Muscle layer of colon (tissue), 2 donors: ENCODE results near the gene SIRT7.

Experiments used
- H3K27ac ChIP-seq: one replicate; pipeline ENCODE4 v1.7.0; 2013; ENCODE audit warnings: low read depth, mild to moderate bottlenecking, low read length, moderate library complexity
- H3K27me3 ChIP-seq, 2 donors: one replicate each; pipeline ENCODE4 v1.7.0; 2013; ENCODE audit warnings: low read length in 2 of 2, mild to moderate bottlenecking in 2 of 2; ENCODE audit not compliant: insufficient read depth in 2 of 2, control insufficient read depth in 1 of 2
- H3K36me3 ChIP-seq: one replicate; pipeline ENCODE4 v1.7.0; 2013; ENCODE audit warnings: mild to moderate bottlenecking, low read length; ENCODE audit not compliant: insufficient read depth
- H3K4me1 ChIP-seq: one replicate; pipeline ENCODE4 v1.7.0; 2013; ENCODE audit warnings: mild to moderate bottlenecking, low read length; ENCODE audit not compliant: insufficient read depth
- H3K4me3 ChIP-seq, 2 donors: one replicate each; pipeline ENCODE4 v1.7.0; 2013; ENCODE audit warnings: low read length in 2 of 2, low read depth in 1 of 2, mild to moderate bottlenecking in 1 of 2, moderate library complexity in 1 of 2
- H3K9ac ChIP-seq: one replicate; pipeline ENCODE4 v1.7.0; 2013; ENCODE audit warnings: low read length
- H3K9me3 ChIP-seq: one replicate; pipeline ENCODE4 v1.7.0; 2013; ENCODE audit warnings: mild to moderate bottlenecking, low read length
- donor health status: abdominal sarcoma.
- donor health status: Adenocarcinoma of cecum.

Gene SIRT7

DNA sequence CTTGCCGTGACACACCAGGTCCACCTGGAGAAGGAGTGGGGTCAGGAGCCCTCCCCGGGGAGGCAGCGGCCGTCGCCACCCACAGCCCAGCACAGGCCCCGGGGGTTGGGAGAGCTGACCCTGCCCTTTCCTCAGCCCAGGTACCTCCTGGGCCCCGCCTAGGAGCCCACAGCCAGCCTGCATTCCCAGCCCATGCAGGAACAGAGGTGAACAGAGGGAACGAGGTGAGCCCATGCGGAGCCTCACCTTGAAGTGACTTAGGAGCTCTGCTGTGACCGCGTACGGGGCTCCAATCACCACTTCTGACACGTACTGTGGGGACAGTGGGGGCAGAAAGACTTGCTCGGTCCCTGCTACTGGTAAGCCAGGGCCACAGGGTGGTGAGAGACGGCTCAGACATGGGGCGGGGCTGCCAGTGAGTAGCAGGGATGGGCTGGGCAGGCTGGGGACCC is 12.5 kb downstream of the SIRT7 start:
- H3K4me1 ChIP-seq = peaks cover 6% of the 10 kb centered on the region
- H3K27me3 ChIP-seq = peaks cover 0 to 24% of the 10 kb centered on the region in 2 donors
- no peak overlapping the region for H3K27ac ChIP-seq
- H3K9ac ChIP-seq = no peak overlapping the region
- no peaks in the 10 kb centered on the region for H3K9me3 ChIP-seq
- H3K4me3 ChIP-seq = no peak overlapping the region
- peaks cover 2% of the 10 kb centered on the region for H3K36me3 ChIP-seq

DNA sequence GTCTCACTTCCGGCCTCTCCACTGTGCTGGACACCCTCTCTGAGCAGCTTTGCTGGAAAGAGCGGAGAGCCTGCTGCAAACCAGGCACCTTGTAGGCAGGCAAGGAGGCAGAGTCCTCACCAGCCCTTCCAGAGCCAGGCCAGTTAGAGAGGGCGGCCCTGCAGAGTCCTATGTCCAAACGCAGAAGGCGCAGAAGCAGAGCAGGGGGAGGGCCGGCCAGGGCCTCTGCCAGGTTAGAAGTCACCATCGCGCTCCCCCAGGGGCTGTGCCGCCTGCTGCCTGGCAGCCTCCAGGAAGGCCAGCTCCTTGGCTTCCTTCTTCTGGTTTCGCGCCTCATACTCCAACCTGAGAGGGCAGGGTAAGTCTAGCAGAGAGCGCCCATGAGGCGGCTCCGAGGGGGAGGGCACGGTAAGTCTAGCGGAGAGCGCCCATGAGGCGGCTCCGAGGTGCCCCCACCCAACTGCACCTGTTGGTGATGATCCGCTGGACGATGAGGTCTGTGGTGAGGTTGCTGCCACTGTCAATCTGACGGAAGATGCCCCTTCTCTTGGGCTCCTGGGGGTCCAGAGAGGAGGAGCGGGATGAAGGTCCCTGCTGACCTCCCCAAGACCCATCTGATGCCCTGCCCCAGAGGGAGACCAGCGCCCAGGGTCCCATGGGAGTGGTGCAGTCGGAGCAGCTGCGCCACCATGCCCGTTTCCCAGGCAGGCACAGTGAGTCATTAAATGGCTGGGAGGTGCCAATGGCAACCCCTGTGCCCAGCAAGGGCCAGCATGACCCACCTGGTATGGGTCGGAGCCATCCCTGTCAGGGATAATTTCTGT is 13.2 kb downstream of the SIRT7 start:
- Histone ChIP-seq H3K4me1 (no peaks in the 10 kb centered on the region), H3K27ac (no peak overlapping the region), H3K9me3 (no peaks in the 10 kb centered on the region), H3K36me3 (peaks cover 8% of the 10 kb centered on the region), H3K4me3 (no peak overlapping the region), H3K9ac (no peak overlapping the region), H3K27me3 (peaks cover 0 to 24% of the 10 kb centered on the region in 2 donors)

DNA sequence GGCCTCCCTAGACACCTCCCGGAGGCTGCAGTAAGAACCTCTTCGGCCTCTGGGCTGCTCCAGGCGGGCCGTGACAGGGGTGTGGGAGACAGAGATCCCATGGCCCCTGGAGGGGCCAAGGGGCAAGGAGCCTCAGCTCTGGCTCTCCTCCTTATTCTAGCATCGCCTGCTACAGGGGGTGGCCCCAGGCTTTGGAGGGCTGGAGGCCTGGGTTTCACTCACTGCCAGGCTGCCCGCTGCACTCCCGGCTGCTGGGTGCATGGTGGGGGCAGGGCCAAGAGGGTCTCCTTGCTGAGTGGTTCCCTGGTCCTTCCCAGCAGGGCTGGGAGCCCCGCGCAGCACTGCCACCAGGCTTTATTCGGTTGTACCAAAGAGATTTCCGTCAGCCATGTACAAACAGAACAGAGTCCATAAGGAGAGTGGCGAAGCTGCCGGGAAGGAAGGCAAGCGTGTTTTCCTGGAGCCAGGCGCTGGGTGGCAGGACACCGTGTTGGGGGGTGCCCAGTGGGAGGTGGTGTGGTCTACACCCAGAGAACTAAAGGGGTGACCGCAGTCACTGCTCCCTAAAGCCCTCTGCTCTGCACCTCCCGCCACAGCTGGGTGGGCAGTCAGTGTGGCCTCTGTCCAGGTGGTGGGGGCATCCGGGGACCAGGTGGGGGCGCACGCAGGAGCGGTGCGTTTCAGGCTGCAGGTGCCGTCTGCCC is 13.9 kb downstream of the SIRT7 start:
- H3K27ac ChIP-seq = no peak overlapping the region
- peaks cover 16% of the 10 kb centered on the region for H3K36me3 ChIP-seq
- H3K27me3 ChIP-seq = peaks cover 0 to 24% of the 10 kb centered on the region in 2 donors
- no peak overlapping the region for H3K9ac ChIP-seq
- H3K4me3 ChIP-seq = no peak overlapping the region
- no peaks in the 10 kb centered on the region for H3K4me1 ChIP-seq
- H3K9me3 ChIP-seq = no peaks in the 10 kb centered on the region

DNA sequence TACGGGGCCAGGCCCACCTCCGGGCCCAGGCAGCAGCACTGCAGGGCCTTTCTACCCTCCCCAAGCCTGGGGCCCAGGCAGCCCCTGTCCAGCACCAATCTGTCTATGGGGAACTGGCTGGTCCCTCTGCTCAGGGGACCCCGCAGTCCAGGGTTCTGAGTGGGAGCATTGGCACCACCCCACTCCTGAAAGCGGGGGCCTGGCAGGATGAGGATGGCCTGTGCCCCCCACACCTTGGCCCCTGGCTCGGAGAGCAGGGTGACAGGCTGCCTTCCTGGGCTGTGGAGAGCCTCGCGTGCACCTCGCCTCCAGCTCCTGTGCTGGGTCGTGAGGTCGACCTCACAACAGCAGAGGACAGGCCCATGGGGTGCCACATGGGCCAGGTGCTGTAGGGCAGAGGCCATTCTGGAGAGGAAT is 14.6 kb downstream of the SIRT7 start:
- Histone ChIP-seq H3K4me3 (no peak overlapping the region), H3K36me3 (peaks cover 22% of the 10 kb centered on the region), H3K27me3 (peaks cover 0 to 24% of the 10 kb centered on the region in 2 donors), H3K27ac (no peak overlapping the region), H3K9ac (no peak overlapping the region), H3K4me1 (no peaks in the 10 kb centered on the region), H3K9me3 (no peaks in the 10 kb centered on the region)

DNA sequence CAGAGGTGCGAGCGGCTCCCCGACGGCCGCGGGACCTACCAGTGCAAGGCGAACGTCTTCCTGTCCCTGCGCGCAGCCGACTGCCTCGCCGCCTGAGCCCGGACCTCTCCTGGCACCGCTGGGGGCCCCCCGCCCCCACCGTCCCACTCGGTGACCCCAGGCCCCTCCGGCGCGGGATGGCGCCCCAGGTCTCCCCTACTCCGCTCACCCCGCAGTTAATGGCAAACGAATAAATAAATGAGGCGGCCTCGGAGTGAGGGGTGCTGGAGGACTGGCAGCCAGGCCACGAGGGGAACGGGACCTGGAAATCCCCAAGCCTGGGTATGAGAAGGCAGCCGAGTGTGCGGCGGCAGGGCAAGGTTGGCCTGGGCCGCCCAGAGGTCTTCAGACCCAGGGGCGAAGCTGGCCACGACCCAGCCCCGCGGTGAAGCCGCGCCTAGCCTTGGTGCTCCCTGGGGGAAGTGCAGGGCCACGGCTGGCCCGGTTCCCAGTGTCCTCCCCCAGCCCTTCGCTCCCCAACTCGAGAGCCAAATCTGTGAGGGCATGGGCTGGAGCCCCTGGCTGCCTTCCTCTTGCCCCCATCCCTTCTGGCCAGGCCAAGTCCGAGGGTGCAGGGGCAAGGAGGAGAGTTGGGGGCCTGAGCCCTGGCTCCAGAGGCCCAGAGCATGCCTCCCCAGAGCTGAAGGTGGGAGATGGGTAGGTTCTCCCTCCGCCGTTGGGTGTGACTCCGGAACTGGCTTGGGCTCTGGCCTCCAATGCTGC is 15.1 kb downstream of the SIRT7 start:
- Histone ChIP-seq H3K9ac (no peak overlapping the region), H3K9me3 (no peaks in the 10 kb centered on the region), H3K36me3 (peaks cover 27% of the 10 kb centered on the region), H3K4me3 (no peak overlapping the region), H3K4me1 (no peaks in the 10 kb centered on the region), H3K27ac (no peak overlapping the region), H3K27me3 (peaks cover 0 to 24% of the 10 kb centered on the region in 2 donors)

DNA sequence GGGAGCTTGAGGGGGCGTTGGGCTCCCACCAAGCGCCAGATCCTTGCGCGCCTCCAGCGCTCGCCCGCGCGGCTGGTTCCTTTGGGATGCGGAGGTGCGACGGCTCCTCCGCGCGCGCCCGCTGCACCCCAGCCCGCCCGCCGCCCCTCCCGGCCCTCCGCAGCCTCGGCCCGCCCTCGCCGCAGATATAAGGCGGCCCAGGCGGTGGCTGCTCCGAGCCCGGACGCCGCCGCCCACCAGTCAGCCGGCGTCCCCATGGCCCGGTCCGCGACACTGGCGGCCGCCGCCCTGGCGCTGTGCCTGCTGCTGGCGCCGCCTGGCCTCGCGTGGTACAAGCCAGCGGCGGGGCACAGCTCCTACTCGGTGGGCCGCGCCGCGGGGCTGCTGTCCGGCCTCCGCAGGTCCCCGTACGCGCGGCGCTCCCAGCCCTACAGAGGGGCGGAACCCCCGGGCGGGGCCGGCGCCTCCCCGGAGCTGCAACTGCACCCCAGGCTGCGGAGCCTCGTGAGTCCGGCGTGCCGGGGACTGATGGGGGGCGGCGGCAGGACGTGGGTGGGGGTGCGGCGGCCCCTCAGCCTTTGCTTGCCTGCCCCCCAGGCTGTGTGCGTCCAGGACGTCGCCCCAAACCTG is 15.8 kb downstream of the SIRT7 start, which contains the start of gene NPB:
NPB (plus strand) TSS at position 216 of the 630 bp plus-strand sequence; CDS start at position 256, 40 bp downstream.
- no peaks in the 10 kb centered on the region for H3K4me1 ChIP-seq
- H3K27me3 ChIP-seq = peaks cover 0 to 24% of the 10 kb centered on the region in 2 donors
- no peak within 1 kb of the TSS for H3K27ac ChIP-seq
- peaks cover 31% of the 10 kb centered on the region for H3K36me3 ChIP-seq
- no peaks in the 10 kb centered on the region for H3K9me3 ChIP-seq
- H3K4me3 ChIP-seq = peak within 1 kb of the TSS in 1 of 2 donors; percentile 31
- no peak within 1 kb of the TSS for H3K9ac ChIP-seq

DNA sequence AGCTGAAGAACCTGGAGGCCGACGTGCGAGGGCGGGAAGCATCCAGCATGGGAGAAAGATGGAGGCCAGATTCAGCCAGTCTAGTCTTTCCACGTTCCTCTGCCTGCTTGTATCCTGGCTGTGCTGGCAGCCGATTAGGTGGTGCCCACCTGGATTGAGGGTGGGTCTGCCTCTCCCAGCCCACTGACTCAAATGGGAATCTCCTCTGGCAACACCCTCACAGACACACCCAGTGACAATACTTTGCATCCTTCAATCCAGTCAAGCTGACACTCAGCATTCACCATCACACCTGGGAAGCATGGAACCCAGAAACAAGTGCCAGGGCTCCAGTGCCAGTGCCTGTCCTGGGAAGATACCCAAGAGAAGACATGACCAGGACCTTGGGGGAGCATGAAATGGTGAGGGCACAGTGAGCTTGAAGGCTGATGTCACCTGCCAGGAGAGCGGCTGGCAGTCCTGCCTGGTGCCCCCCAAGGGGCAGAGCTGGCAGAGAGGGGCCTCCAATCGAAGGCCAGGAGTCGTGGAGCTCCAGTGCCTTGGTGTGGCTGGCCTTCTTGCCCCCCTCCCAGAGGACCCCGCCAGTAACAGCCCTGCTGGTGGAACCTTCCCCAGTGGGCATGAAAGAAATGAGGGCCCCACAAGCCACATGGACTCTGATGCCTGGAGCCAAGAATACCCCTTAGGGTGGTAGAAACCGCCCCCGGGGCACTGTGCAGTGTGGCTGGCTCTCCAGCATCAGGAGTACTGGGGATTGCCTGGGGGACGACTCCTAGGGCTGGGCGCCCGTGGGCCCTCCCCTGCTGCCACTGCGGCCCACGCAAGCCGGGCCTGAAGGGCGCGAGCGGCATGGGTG is 16.6 kb downstream of the SIRT7 start:
- Histone ChIP-seq H3K36me3 (peaks cover 32% of the 10 kb centered on the region), H3K4me3 (peak overlapping the region in 1 of 2 donors; percentile 31), H3K27ac (no peak overlapping the region), H3K27me3 (peaks cover 0 to 24% of the 10 kb centered on the region in 2 donors), H3K4me1 (no peaks in the 10 kb centered on the region), H3K9ac (no peak overlapping the region), H3K9me3 (no peaks in the 10 kb centered on the region)

DNA sequence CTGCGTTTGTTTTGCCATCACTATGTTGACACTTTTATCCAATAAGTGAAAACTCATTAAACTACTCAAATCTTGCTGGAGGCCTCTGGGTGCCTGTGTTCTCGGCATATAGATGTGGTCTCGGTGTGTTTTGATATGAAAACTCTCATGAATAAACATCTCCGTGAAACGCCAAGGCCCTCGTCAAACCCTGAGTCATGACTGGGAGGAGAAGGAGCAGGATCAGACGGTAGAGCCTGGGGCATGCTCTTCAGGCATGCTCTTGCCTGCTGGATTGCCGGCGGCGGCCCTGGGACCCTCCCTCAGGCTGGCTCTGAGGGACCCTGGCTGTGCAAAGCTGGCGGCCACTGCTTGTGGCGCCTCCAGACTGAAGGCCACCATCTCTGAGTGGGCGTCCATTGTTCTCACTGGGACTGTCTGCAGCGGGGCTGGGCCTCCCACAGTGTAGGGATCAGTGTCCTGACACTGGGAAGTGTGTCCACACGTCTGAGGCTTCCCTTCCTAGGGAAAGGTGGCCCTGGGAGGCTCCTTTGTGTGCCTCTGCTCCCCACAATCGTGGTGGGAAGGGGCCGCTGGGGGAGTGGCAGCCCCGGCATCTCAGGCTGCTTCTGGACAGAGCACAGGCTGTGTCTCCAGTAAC is 17.7 kb downstream of the SIRT7 start:
- Histone ChIP-seq H3K27me3 (peaks cover 0 to 24% of the 10 kb centered on the region in 2 donors), H3K36me3 (peaks cover 38% of the 10 kb centered on the region)

DNA sequence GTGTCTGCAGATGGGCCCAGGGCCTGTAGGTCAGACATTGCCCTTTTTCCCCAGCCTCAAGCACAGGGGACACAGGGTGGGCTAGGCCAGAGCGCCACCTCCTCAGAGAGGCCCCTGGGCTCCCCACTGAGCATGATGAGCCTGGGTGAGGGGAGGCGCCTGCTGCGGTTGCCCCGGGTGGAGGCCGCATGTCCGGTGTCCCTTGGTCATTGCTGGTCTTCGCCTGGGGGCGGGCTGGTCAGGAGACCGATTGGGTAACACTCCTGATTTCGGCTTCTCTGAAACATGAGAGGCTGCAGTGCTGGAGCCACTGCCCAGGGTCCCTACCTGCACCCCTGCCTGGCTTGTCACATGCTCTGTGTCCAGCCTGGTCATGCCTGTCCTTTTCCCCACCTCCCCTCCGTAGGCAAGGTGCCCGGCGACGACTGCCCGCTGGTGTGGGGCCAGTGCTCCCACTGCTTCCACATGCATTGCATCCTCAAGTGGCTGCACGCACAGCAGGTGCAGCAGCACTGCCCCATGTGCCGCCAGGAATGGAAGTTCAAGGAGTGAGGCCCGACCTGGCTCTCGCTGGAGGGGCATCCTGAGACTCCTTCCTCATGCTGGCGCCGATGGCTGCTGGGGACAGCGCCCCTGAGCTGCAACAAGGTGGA is 18.3 kb downstream of the SIRT7 start:
- Histone ChIP-seq H3K27me3 (peaks cover 0 to 24% of the 10 kb centered on the region in 2 donors), H3K36me3 (peaks cover 42% of the 10 kb centered on the region), H3K9me3 (no peaks in the 10 kb centered on the region), H3K27ac (no peak overlapping the region), H3K4me3 (no peak overlapping the region), H3K9ac (no peak overlapping the region), H3K4me1 (no peaks in the 10 kb centered on the region)

More for the DNA sequence above, 17.7 kb downstream of the SIRT7 start:
- Histone ChIP-seq H3K27ac (no peak overlapping the region), H3K4me3 (no peak overlapping the region), H3K4me1 (no peaks in the 10 kb centered on the region), H3K9ac (no peak overlapping the region), H3K9me3 (no peaks in the 10 kb centered on the region)
